ENCODE results near the gene AURKA. TPM values are rescaled to one million over a fixed set of nuclear protein-coding genes. Genes with fewer than 3 reads are reported as not detected.

The AURKA gene
- total RNA-seq: 1 to 10 TPM; 9.0 to 10.0 TPM
- 1 to 10 TPM; 7.9 to 9.6 TPM for polyA plus RNA-seq (ENCODE audit: insufficient read length in 2 of 2)
- long read RNA-seq, donor 1: 0 reads
- long read RNA-seq, donor 2: 0 reads
- long read RNA-seq, donor 3: 0 reads
- long read RNA-seq, donor 4, partial matches to known transcripts: 0 of 2 reads
- long read RNA-seq, donor 4, other reads (novel, unspliced or antisense): 0 of 2 reads

- Histone ChIP-seq H3K36me3 (ENCODE audit: control insufficient read depth, insufficient read depth, low read length) (peaks cover 4% of the 10 kb centered on the region), H3K4me1 (ENCODE audit: control insufficient read depth, insufficient read depth, low read length) (no peaks in the 10 kb centered on the region), H3K27ac (ENCODE audit: low read depth, low read length) (peak within 1 kb of the TSS; percentile 82), H3K4me3 (ENCODE audit: low read depth, low read length) (peak within 1 kb of the TSS; percentile 87), H3K27me3 (ENCODE audit: control insufficient read depth, insufficient read depth, low read length) (no peaks in the 10 kb centered on the region), H3K9me3 (ENCODE audit: control insufficient read depth, insufficient read depth, low read length) (no peaks in the 10 kb centered on the region)
- WGBS (ENCODE audit: insufficient coverage): 0% methylated on average over 50 of the region's 53 CpGs
- peak; percentile 98 to 100 (median 98) for DNase-seq (ENCODE audit: low read depth in 4 of 6, low spot score in 6 of 6)
These were observed at the start of gene AURKA, which contains the start of gene CSTF1 for GRCh38 chr20:56392132-56392880. Gene AURKA (minus strand): TSS chr20:56392215. CDS start chr20:56388197, 4,018 bp downstream. Gene CSTF1 (plus strand): TSS chr20:56392645. CDS start chr20:56395553, 2,908 bp downstream.

- Histone ChIP-seq H3K4me3 (ENCODE audit: low read depth, low read length) (no peak overlapping the region), H3K36me3 (ENCODE audit: control insufficient read depth, insufficient read depth, low read length) (no peaks in the 10 kb centered on the region), H3K27ac (ENCODE audit: low read depth, low read length) (no peak overlapping the region), H3K27me3 (ENCODE audit: control insufficient read depth, insufficient read depth, low read length) (no peaks in the 10 kb centered on the region), H3K9me3 (ENCODE audit: control insufficient read depth, insufficient read depth, low read length) (no peaks in the 10 kb centered on the region), H3K4me1 (ENCODE audit: control insufficient read depth, insufficient read depth, low read length) (peaks cover 8% of the 10 kb centered on the region)
- DNase-seq (ENCODE audit: low read depth in 4 of 6, low spot score in 6 of 6): no peak
- WGBS (ENCODE audit: insufficient coverage): 73% methylated on average over 3 of the region's 4 CpGs
These were observed 48.5 kb upstream of the AURKA start for GRCh38 chr20:56440346-56441007.

GRCh38 chr20:56439771-56440291 lies 47.8 kb upstream of the AURKA start:
- Histone ChIP-seq H3K36me3 (ENCODE audit: control insufficient read depth, insufficient read depth, low read length) (no peaks in the 10 kb centered on the region), H3K27ac (ENCODE audit: low read depth, low read length) (peak overlapping the region; percentile 43), H3K4me1 (ENCODE audit: control insufficient read depth, insufficient read depth, low read length) (peaks cover 8% of the 10 kb centered on the region), H3K9me3 (ENCODE audit: control insufficient read depth, insufficient read depth, low read length) (no peaks in the 10 kb centered on the region), H3K27me3 (ENCODE audit: control insufficient read depth, insufficient read depth, low read length) (no peaks in the 10 kb centered on the region), H3K4me3 (ENCODE audit: low read depth, low read length) (no peak overlapping the region)
- peak in 1 of 6 donors; percentile 23 for DNase-seq (ENCODE audit: low read depth in 4 of 6, low spot score in 6 of 6)
- 40% methylated on average over 5 of the region's 5 CpGs for WGBS (ENCODE audit: insufficient coverage)

- Histone ChIP-seq H3K4me3 (ENCODE audit: low read depth, low read length) (no peak overlapping the region), H3K36me3 (ENCODE audit: control insufficient read depth, insufficient read depth, low read length) (no peaks in the 10 kb centered on the region), H3K9me3 (ENCODE audit: control insufficient read depth, insufficient read depth, low read length) (no peaks in the 10 kb centered on the region), H3K27ac (ENCODE audit: low read depth, low read length) (no peak overlapping the region), H3K27me3 (ENCODE audit: control insufficient read depth, insufficient read depth, low read length) (no peaks in the 10 kb centered on the region), H3K4me1 (ENCODE audit: control insufficient read depth, insufficient read depth, low read length) (peaks cover 8% of the 10 kb centered on the region)
- no CpG with 5 or more reads among the region's 4 CpGs for WGBS (ENCODE audit: insufficient coverage)
- no peak for DNase-seq (ENCODE audit: low read depth in 4 of 6, low spot score in 6 of 6)
These were observed 46.3 kb upstream of the AURKA start for GRCh38 chr20:56438284-56438683.

GRCh38 chr20:56437196-56437960 lies 45.4 kb upstream of the AURKA start:
- H3K27me3 ChIP-seq (ENCODE audit: control insufficient read depth, insufficient read depth, low read length): no peaks in the 10 kb centered on the region
- 91% methylated on average over 14 of the region's 20 CpGs for WGBS (ENCODE audit: insufficient coverage)
- no peak for DNase-seq (ENCODE audit: low read depth in 4 of 6, low spot score in 6 of 6)
- H3K4me3 ChIP-seq (ENCODE audit: low read depth, low read length): no peak overlapping the region
- H3K9me3 ChIP-seq (ENCODE audit: control insufficient read depth, insufficient read depth, low read length): no peaks in the 10 kb centered on the region
- peaks cover 8% of the 10 kb centered on the region for H3K4me1 ChIP-seq (ENCODE audit: control insufficient read depth, insufficient read depth, low read length)
- no peaks in the 10 kb centered on the region for H3K36me3 ChIP-seq (ENCODE audit: control insufficient read depth, insufficient read depth, low read length)
- no peak overlapping the region for H3K27ac ChIP-seq (ENCODE audit: low read depth, low read length)

- no peak for DNase-seq (ENCODE audit: low read depth in 4 of 6, low spot score in 6 of 6)
- WGBS (ENCODE audit: insufficient coverage): 60% methylated on average over 1 of the region's 6 CpGs
- H3K27me3 ChIP-seq (ENCODE audit: control insufficient read depth, insufficient read depth, low read length): no peaks in the 10 kb centered on the region
- H3K4me3 ChIP-seq (ENCODE audit: low read depth, low read length): no peak overlapping the region
- H3K4me1 ChIP-seq (ENCODE audit: control insufficient read depth, insufficient read depth, low read length): no peaks in the 10 kb centered on the region
- no peak overlapping the region for H3K27ac ChIP-seq (ENCODE audit: low read depth, low read length)
- H3K36me3 ChIP-seq (ENCODE audit: control insufficient read depth, insufficient read depth, low read length): no peaks in the 10 kb centered on the region
- no peaks in the 10 kb centered on the region for H3K9me3 ChIP-seq (ENCODE audit: control insufficient read depth, insufficient read depth, low read length)
These were observed 41.9 kb upstream of the AURKA start for GRCh38 chr20:56433880-56434255.

GRCh38 chr20:56433221-56433879 lies 41.3 kb upstream of the AURKA start:
- WGBS (ENCODE audit: insufficient coverage): 57% methylated on average over 1 of the region's 3 CpGs
- no peak overlapping the region for H3K27ac ChIP-seq (ENCODE audit: low read depth, low read length)
- no peaks in the 10 kb centered on the region for H3K4me1 ChIP-seq (ENCODE audit: control insufficient read depth, insufficient read depth, low read length)
- H3K27me3 ChIP-seq (ENCODE audit: control insufficient read depth, insufficient read depth, low read length): no peaks in the 10 kb centered on the region
- no peaks in the 10 kb centered on the region for H3K9me3 ChIP-seq (ENCODE audit: control insufficient read depth, insufficient read depth, low read length)
- no peak overlapping the region for H3K4me3 ChIP-seq (ENCODE audit: low read depth, low read length)
- no peaks in the 10 kb centered on the region for H3K36me3 ChIP-seq (ENCODE audit: control insufficient read depth, insufficient read depth, low read length)
- DNase-seq (ENCODE audit: low read depth in 4 of 6, low spot score in 6 of 6): no peak

- Histone ChIP-seq H3K4me3 (ENCODE audit: low read depth, low read length) (no peak overlapping the region), H3K4me1 (ENCODE audit: control insufficient read depth, insufficient read depth, low read length) (no peaks in the 10 kb centered on the region), H3K27ac (ENCODE audit: low read depth, low read length) (no peak overlapping the region), H3K27me3 (ENCODE audit: control insufficient read depth, insufficient read depth, low read length) (no peaks in the 10 kb centered on the region), H3K36me3 (ENCODE audit: control insufficient read depth, insufficient read depth, low read length) (no peaks in the 10 kb centered on the region), H3K9me3 (ENCODE audit: control insufficient read depth, insufficient read depth, low read length) (no peaks in the 10 kb centered on the region)
- WGBS (ENCODE audit: insufficient coverage): 60% methylated on average over 1 of the region's 3 CpGs
- DNase-seq (ENCODE audit: low read depth in 4 of 6, low spot score in 6 of 6): no peak
These were observed 39.5 kb upstream of the AURKA start for GRCh38 chr20:56431471-56431870.

GRCh38 chr20:56430957-56431356 lies 38.9 kb upstream of the AURKA start:
- H3K9me3 ChIP-seq (ENCODE audit: control insufficient read depth, insufficient read depth, low read length): no peaks in the 10 kb centered on the region
- H3K4me3 ChIP-seq (ENCODE audit: low read depth, low read length): no peak overlapping the region
- DNase-seq (ENCODE audit: low read depth in 4 of 6, low spot score in 6 of 6): no peak
- H3K27ac ChIP-seq (ENCODE audit: low read depth, low read length): no peak overlapping the region
- H3K36me3 ChIP-seq (ENCODE audit: control insufficient read depth, insufficient read depth, low read length): no peaks in the 10 kb centered on the region
- no peaks in the 10 kb centered on the region for H3K27me3 ChIP-seq (ENCODE audit: control insufficient read depth, insufficient read depth, low read length)
- no peaks in the 10 kb centered on the region for H3K4me1 ChIP-seq (ENCODE audit: control insufficient read depth, insufficient read depth, low read length)
- whole genome bisulfite sequencing (ENCODE audit: insufficient coverage): no CpG with 5 or more reads among the region's 1 CpG

Data from spinal cord (tissue), 10 donors.